Breast epithelium (tissue), 3 donors: ENCODE data around the gene INSM1.

ENCODE experiments used
- CTCF ChIP-seq, 3 donors: fragments of 450-650 bp; IDR thresholded peaks; one replicate each; pipeline ENCODE4 v1.5.1; 2016 to 2017; ENCODE audit warnings: antibody characterized with exemption in 3 of 3, mild to moderate bottlenecking in 3 of 3, moderate library complexity in 3 of 3
- POLR2A ChIP-seq: fragments of 450-650 bp; IDR thresholded peaks from one replicate; pipeline ENCODE4 v1.6.1; 2016; ENCODE audit warnings: antibody characterized with exemption, mild to moderate bottlenecking, moderate library complexity
- POLR2AphosphoS5 ChIP-seq, 3 donors: sonication (generic); formaldehyde crosslinking; IDR thresholded peaks; one replicate each; pipeline ENCODE4 v1.6.1; 2017; ENCODE audit warnings: antibody characterized with exemption in 3 of 3

- no peak for TF ChIP-seq CTCF (IDR thresholded peaks at IDR 0.05)
- no peak for TF ChIP-seq POLR2AphosphoS5 (IDR thresholded peaks at IDR 0.05)
- TF ChIP-seq POLR2A: no peak
Observed at GRCh38 chr20:20364593-20365479, 3.1 kb upstream of the INSM1 start.
